ENCODE results near the gene PDZK1.

Gene PDZK1

GRCh38 chr1:145710291-145711027, 3.3 kb upstream of the PDZK1 start:
- H4K20me1 ChIP-seq (ENCODE audit: insufficient read depth, low read length, poor library complexity, severe bottlenecking): no peaks in the 10 kb centered on the region
- H3K4me3 ChIP-seq (ENCODE audit: low read length, poor library complexity, severe bottlenecking): no peak overlapping the region
- H3K36me3 ChIP-seq (ENCODE audit: insufficient read depth, low read length): no peaks in the 10 kb centered on the region
- TF ChIP-seq EZH2phosphoT487 (IDR thresholded peaks at IDR 0.05; ENCODE audit: borderline replicate concordance) (no peak), CTCF (conservative IDR thresholded peaks at IDR 0.05; ENCODE audit: low read length) (no peak)
- H3K27me3 ChIP-seq (ENCODE audit: insufficient read depth, low read length, poor library complexity, severe bottlenecking): no peaks in the 10 kb centered on the region
- no peaks in the 10 kb centered on the region for H3K9me2 ChIP-seq (replicated peaks; ENCODE audit: low read depth, low read length)
- peaks cover 4% of the 10 kb centered on the region for H3K4me1 ChIP-seq (ENCODE audit: insufficient read depth, low read length, poor library complexity, severe bottlenecking)
- no peaks in the 10 kb centered on the region for H3K9me3 ChIP-seq (ENCODE audit: insufficient read depth, low read depth, low read length)
- no peak overlapping the region for H3K9ac ChIP-seq (ENCODE audit: low read depth, low read length, poor library complexity, severe bottlenecking)
- no peaks in the 10 kb centered on the region for H3F3A ChIP-seq (ENCODE audit: low read depth)
- no peaks in the 10 kb centered on the region for H3K79me2 ChIP-seq (ENCODE audit: insufficient read depth, low read length)
- H3K4me2 ChIP-seq (ENCODE audit: low read depth, low read length, poor library complexity, severe bottlenecking): no peak overlapping the region
- H2AFZ ChIP-seq (ENCODE audit: low read length): no peak overlapping the region

- Histone ChIP-seq H3K4me3 (ENCODE audit: low read length, poor library complexity, severe bottlenecking) (no peak overlapping the region), H3K4me1 (ENCODE audit: insufficient read depth, low read length, poor library complexity, severe bottlenecking) (peaks cover 4% of the 10 kb centered on the region), H3K36me3 (ENCODE audit: insufficient read depth, low read length) (no peaks in the 10 kb centered on the region), H3F3A (ENCODE audit: low read depth) (no peaks in the 10 kb centered on the region), H3K9me2 (replicated peaks; ENCODE audit: low read depth, low read length) (no peaks in the 10 kb centered on the region), H3K4me2 (ENCODE audit: low read depth, low read length, poor library complexity, severe bottlenecking) (no peak overlapping the region), H3K9me3 (ENCODE audit: insufficient read depth, low read depth, low read length) (no peaks in the 10 kb centered on the region), H3K79me2 (ENCODE audit: insufficient read depth, low read length) (no peaks in the 10 kb centered on the region), H4K20me1 (ENCODE audit: insufficient read depth, low read length, poor library complexity, severe bottlenecking) (no peaks in the 10 kb centered on the region), H3K9ac (ENCODE audit: low read depth, low read length, poor library complexity, severe bottlenecking) (no peak overlapping the region), H3K27me3 (ENCODE audit: insufficient read depth, low read length, poor library complexity, severe bottlenecking) (no peaks in the 10 kb centered on the region), H2AFZ (ENCODE audit: low read length) (no peak overlapping the region)
- TF ChIP-seq EZH2phosphoT487 (IDR thresholded peaks at IDR 0.05; ENCODE audit: borderline replicate concordance) (no peak), CTCF (conservative IDR thresholded peaks at IDR 0.05; ENCODE audit: low read length) (no peak)
These were observed 895 bp upstream of the PDZK1 start for GRCh38 chr1:145708063-145708462.

- Histone ChIP-seq H3K27me3 (ENCODE audit: insufficient read depth, low read length, poor library complexity, severe bottlenecking) (no peaks in the 10 kb centered on the region), H3K9me3 (ENCODE audit: insufficient read depth, low read depth, low read length) (no peaks in the 10 kb centered on the region), H3K79me2 (ENCODE audit: insufficient read depth, low read length) (no peaks in the 10 kb centered on the region), H3K36me3 (ENCODE audit: insufficient read depth, low read length) (no peaks in the 10 kb centered on the region), H3K4me1 (ENCODE audit: insufficient read depth, low read length, poor library complexity, severe bottlenecking) (no peaks in the 10 kb centered on the region), H3K9me2 (replicated peaks; ENCODE audit: low read depth, low read length) (no peaks in the 10 kb centered on the region), H3K4me2 (ENCODE audit: low read depth, low read length, poor library complexity, severe bottlenecking) (no peak overlapping the region), H3K4me3 (ENCODE audit: low read length, poor library complexity, severe bottlenecking) (no peak overlapping the region), H3F3A (ENCODE audit: low read depth) (no peaks in the 10 kb centered on the region), H4K20me1 (ENCODE audit: insufficient read depth, low read length, poor library complexity, severe bottlenecking) (no peaks in the 10 kb centered on the region), H2AFZ (ENCODE audit: low read length) (no peak overlapping the region), H3K9ac (ENCODE audit: low read depth, low read length, poor library complexity, severe bottlenecking) (no peak overlapping the region)
- no peak for TF ChIP-seq EZH2phosphoT487 (IDR thresholded peaks at IDR 0.05; ENCODE audit: borderline replicate concordance)
- no peak for TF ChIP-seq CTCF (conservative IDR thresholded peaks at IDR 0.05; ENCODE audit: low read length)
These were observed 993 bp downstream of the PDZK1 start for GRCh38 chr1:145706086-145706664.

All from Loucy (cell line).